Gastroesophageal sphincter (tissue), 3 donors: ENCODE measurements around the gene ZNF804B.

Experiments used
- CTCF ChIP-seq, 4 experiments: fragments of 200-600 bp in 2 of 4; fragments of 450-650 bp in 2 of 4; sonication (generic) in 1 of 4; IDR thresholded peaks; one replicate each; pipeline ENCODE4 v1.5.1; 2017 to 2019; ENCODE audit warnings: antibody characterized with exemption in 4 of 4, mild to moderate bottlenecking in 2 of 4, moderate library complexity in 2 of 4
- EP300 ChIP-seq: sonication (generic); formaldehyde crosslinking; IDR thresholded peaks from one replicate; pipeline ENCODE4 v1.6.1; 2017; ENCODE audit warnings: antibody characterized with exemption, mild to moderate bottlenecking
- POLR2AphosphoS5 ChIP-seq: sonication (generic); formaldehyde crosslinking; IDR thresholded peaks from one replicate; pipeline ENCODE4 v1.6.1; 2017; ENCODE audit warnings: antibody characterized with exemption

GRCh38 chr7:88922944-88923343 is 163.4 kb downstream of the ZNF804B start:
- TF ChIP-seq POLR2AphosphoS5 (no peak), CTCF (IDR thresholded peaks at IDR 0.05) (no peak), EP300 (no peak)
